Upper lobe of right lung (tissue), 1 donor: ENCODE data around the gene CLRN1. TPM values are rescaled to one million over a fixed set of nuclear protein-coding genes. Genes with fewer than 3 reads are reported as not detected.

Experiments
- ATAC-seq: fragments of 200-7000 bp; cut with Tn5 transposase; one replicate; pipeline ENCODE4 v1.9.1; 2020; ENCODE audit warnings: mild to moderate bottlenecking, moderate library complexity
- DNase-seq: peaks from one replicate; pipeline ENCODE4 v3.0.0-alpha.2; 2020
- H3K27ac ChIP-seq: fragments of 200-600 bp; one replicate; pipeline ENCODE4 v1.8.0; 2022
- H3K27me3 ChIP-seq: fragments of 200-600 bp; one replicate; pipeline ENCODE4 v1.8.0; 2022; ENCODE audit warnings: mild to moderate bottlenecking
- H3K36me3 ChIP-seq: fragments of 200-600 bp; one replicate; pipeline ENCODE4 v1.8.0; 2022
- H3K4me1 ChIP-seq: fragments of 200-600 bp; one replicate; pipeline ENCODE4 v1.8.0; 2022
- H3K4me3 ChIP-seq: fragments of 200-600 bp; one replicate; pipeline ENCODE4 v1.8.0; 2022; ENCODE audit warnings: mild to moderate bottlenecking
- H3K9me3 ChIP-seq: fragments of 200-600 bp; one replicate; pipeline ENCODE4 v1.8.0; 2022
- CTCF ChIP-seq: fragments of 200-600 bp; IDR thresholded peaks from one replicate; pipeline ENCODE4 v1.8.0; 2022; ENCODE audit warnings: antibody characterized with exemption
- intact Hi-C: fragments of 100-400 bp; cut with DNase I; formaldehyde crosslinking; loops from one replicate; pipeline ENCODE4 v1.11.0; 2022
- total RNA-seq: library from RNA; stranded (reverse); fragmentation: NEBNext Ultra II Directional; extraction: Animal tissue kit (Norgen Biotek cat#: 25700); gene quantifications from one replicate; pipeline ENCODE4 v1.2.1, GENCODE V29; 2021
- donor health status: DM: no; HTN: yes; CAD: no; lungs with severe emphysema.

The CLRN1 gene
- total RNA-seq, 1 donor from 2014 or later: not detected

GRCh38 chr3:151012753-151013152 is 40.2 kb upstream of the CLRN1 start:
- Histone ChIP-seq H3K36me3 (no peaks in the 10 kb centered on the region), H3K27ac (no peak overlapping the region), H3K4me1 (no peaks in the 10 kb centered on the region), H3K9me3 (no peaks in the 10 kb centered on the region), H3K27me3 (peaks cover 7% of the 10 kb centered on the region), H3K4me3 (no peak overlapping the region)
- ATAC-seq (no peak), DNase-seq (no peak)
- TF ChIP-seq CTCF: no peak
- intact Hi-C loops: no loop called here

- intact Hi-C loops: no loop called here
- Histone ChIP-seq H3K9me3 (no peaks in the 10 kb centered on the region), H3K27ac (no peak overlapping the region), H3K4me1 (no peaks in the 10 kb centered on the region), H3K36me3 (no peaks in the 10 kb centered on the region), H3K4me3 (no peak overlapping the region), H3K27me3 (peaks cover 7% of the 10 kb centered on the region)
- ATAC-seq: no peak
- DNase-seq: no peak
- no peak for TF ChIP-seq CTCF
Observed at GRCh38 chr3:151011427-151011826, 38.9 kb upstream of the CLRN1 start.

GRCh38 chr3:151009981-151010380 is 37.5 kb upstream of the CLRN1 start:
- Histone ChIP-seq H3K27ac (no peak overlapping the region), H3K36me3 (no peaks in the 10 kb centered on the region), H3K4me3 (no peak overlapping the region), H3K9me3 (no peaks in the 10 kb centered on the region), H3K27me3 (peaks cover 7% of the 10 kb centered on the region), H3K4me1 (no peaks in the 10 kb centered on the region)
- DNase-seq: no peak
- intact Hi-C loops: no loop called here
- ATAC-seq: no peak
- no peak for TF ChIP-seq CTCF

- intact Hi-C loops: no loop called here
- ATAC-seq: no peak
Observed at GRCh38 chr3:151009430-151009829, 36.9 kb upstream of the CLRN1 start.

GRCh38 chr3:151008699-151009098 is 36.2 kb upstream of the CLRN1 start:
- H3K9me3 ChIP-seq: no peaks in the 10 kb centered on the region
- ATAC-seq: no peak
- H3K36me3 ChIP-seq: no peaks in the 10 kb centered on the region
- no peaks in the 10 kb centered on the region for H3K4me1 ChIP-seq
- no peak for TF ChIP-seq CTCF
- no peak for DNase-seq
- no peak overlapping the region for H3K4me3 ChIP-seq
- intact Hi-C loops: no loop called here
- H3K27ac ChIP-seq: no peak overlapping the region
- peaks cover 7% of the 10 kb centered on the region for H3K27me3 ChIP-seq

More at GRCh38 chr3:151009430-151009829, 36.9 kb upstream of the CLRN1 start:
- Histone ChIP-seq H3K9me3 (no peaks in the 10 kb centered on the region), H3K27me3 (peaks cover 7% of the 10 kb centered on the region), H3K36me3 (no peaks in the 10 kb centered on the region), H3K27ac (no peak overlapping the region), H3K4me1 (no peaks in the 10 kb centered on the region), H3K4me3 (no peak overlapping the region)
- DNase-seq: no peak
- TF ChIP-seq CTCF: no peak

- no peaks in the 10 kb centered on the region for H3K9me3 ChIP-seq
- no peaks in the 10 kb centered on the region for H3K4me1 ChIP-seq
- intact Hi-C loops: no loop called here
- no peak for TF ChIP-seq CTCF
- no peak for DNase-seq
- H3K27ac ChIP-seq: no peak overlapping the region
- H3K4me3 ChIP-seq: no peak overlapping the region
- H3K27me3 ChIP-seq: peaks cover 2% of the 10 kb centered on the region
- H3K36me3 ChIP-seq: no peaks in the 10 kb centered on the region
- no peak for ATAC-seq
Observed at GRCh38 chr3:151003768-151004134, 31.2 kb upstream of the CLRN1 start.
